Measurements from ENCODE around the gene PTCH2. TPM values are rescaled to one million over a fixed set of nuclear protein-coding genes. Genes with fewer than 3 reads are reported as not detected.
"Not testable (repeated sequence)": the region's sequence is repeated elsewhere in the genome, so short reads cannot be mapped to it uniquely, and the experiment has no call there.

The PTCH2 gene
- total RNA-seq, 2 donors from 2014 or later: 1.9 TPM

DNA sequence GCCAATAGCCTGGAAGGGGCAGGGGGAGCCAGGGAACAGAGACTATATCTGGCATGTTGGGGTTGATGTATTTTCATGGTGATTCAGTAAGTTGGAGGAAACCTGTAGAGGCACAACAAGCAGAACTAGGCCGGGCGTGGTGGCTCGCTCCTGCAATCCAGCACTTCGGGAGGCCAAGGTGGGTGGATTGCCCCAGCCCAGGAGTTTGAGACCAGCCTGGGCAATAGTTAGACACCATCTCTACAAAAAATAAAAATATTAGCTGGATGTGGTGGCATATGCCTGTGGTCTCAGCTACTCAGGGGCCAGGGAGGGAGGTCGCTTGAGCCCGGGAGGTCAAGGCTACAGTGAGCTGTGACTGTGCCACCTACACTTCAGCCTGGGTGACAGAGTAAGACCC, 10.1 kb upstream of the PTCH2 start:
- Mint-ChIP-seq H3K9me3 (no peaks in the 10 kb centered on the region), H3K4me3 (no peak overlapping the region), H3K27ac (no peak overlapping the region), H3K36me3 (peaks cover 6% of the 10 kb centered on the region), H3K4me1 (ENCODE audit: low read depth in 2 of 2) (no peaks in the 10 kb centered on the region), H3K27me3 (no peaks in the 10 kb centered on the region)
- ATAC-seq: no peak
- no peak for DNase-seq (ENCODE audit: low spot score)

DNA sequence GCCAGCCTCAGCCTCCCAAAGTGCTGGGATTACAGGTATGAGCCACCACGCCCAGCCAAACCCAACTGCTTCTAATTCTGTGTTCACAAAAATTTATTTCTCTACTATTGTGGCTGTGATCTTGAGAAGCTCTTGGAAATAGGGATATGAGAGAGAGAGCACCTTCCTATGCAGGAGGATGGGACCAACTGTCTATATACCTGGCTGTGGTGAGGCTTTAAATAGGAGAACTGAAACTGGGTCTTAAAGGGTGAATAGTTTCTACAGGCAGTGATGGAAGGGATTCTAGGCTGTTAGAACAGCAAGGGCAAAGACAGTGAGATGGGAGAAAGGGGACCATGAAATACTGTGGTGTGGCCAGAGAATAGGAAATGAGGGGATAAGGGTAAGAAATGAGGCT, 8.3 kb upstream of the PTCH2 start:
- no peaks in the 10 kb centered on the region for H3K27me3 Mint-ChIP-seq
- peaks cover 6% of the 10 kb centered on the region for H3K36me3 Mint-ChIP-seq
- H3K27ac Mint-ChIP-seq: no peak overlapping the region
- no peaks in the 10 kb centered on the region for H3K9me3 Mint-ChIP-seq
- no peak for ATAC-seq
- no peak for DNase-seq (ENCODE audit: low spot score)
- H3K4me1 Mint-ChIP-seq (ENCODE audit: low read depth in 2 of 2): no peaks in the 10 kb centered on the region
- H3K4me3 Mint-ChIP-seq: no peak overlapping the region

GRCh38 chr1:44849575-44850132, 6.6 kb upstream of the PTCH2 start:
- no peak overlapping the region for H3K4me3 Mint-ChIP-seq
- H3K27me3 Mint-ChIP-seq: no peaks in the 10 kb centered on the region
- no peaks in the 10 kb centered on the region for H3K4me1 Mint-ChIP-seq (ENCODE audit: low read depth in 2 of 2)
- no peak for ATAC-seq
- H3K27ac Mint-ChIP-seq: no peak overlapping the region
- DNase-seq (ENCODE audit: low spot score): no peak
- H3K9me3 Mint-ChIP-seq: no peaks in the 10 kb centered on the region
- peaks cover 6% of the 10 kb centered on the region for H3K36me3 Mint-ChIP-seq

- Mint-ChIP-seq H3K4me3 (no peak overlapping the region), H3K4me1 (ENCODE audit: low read depth in 2 of 2) (no peaks in the 10 kb centered on the region), H3K9me3 (no peaks in the 10 kb centered on the region), H3K27ac (no peak overlapping the region), H3K27me3 (peaks cover 0 to 3% of the 10 kb centered on the region in 2 donors), H3K36me3 (peaks cover 6% of the 10 kb centered on the region)
- ATAC-seq (no peak), DNase-seq (ENCODE audit: low spot score) (no peak)
These were observed 5.6 kb upstream of the PTCH2 start for GRCh38 chr1:44848456-44849181.

- H3K27ac Mint-ChIP-seq: no peak overlapping the region
These were observed 4.8 kb upstream of the PTCH2 start for GRCh38 chr1:44847845-44848244.

GRCh38 chr1:44846985-44847384, 3.9 kb upstream of the PTCH2 start:
- ATAC-seq (no peak), DNase-seq (ENCODE audit: low spot score) (no peak)
- Mint-ChIP-seq H3K9me3 (no peaks in the 10 kb centered on the region), H3K27me3 (peaks cover 1 to 7% of the 10 kb centered on the region in 2 donors), H3K4me1 (ENCODE audit: low read depth in 2 of 2) (peaks cover 0 to 2% of the 10 kb centered on the region in 2 donors), H3K36me3 (no peaks in the 10 kb centered on the region), H3K27ac (no peak overlapping the region), H3K4me3 (no peak overlapping the region)

More at GRCh38 chr1:44847845-44848244, 4.8 kb upstream of the PTCH2 start:
- DNase-seq (ENCODE audit: low spot score) (no peak), ATAC-seq (no peak)
- H3K4me1 Mint-ChIP-seq (ENCODE audit: low read depth in 2 of 2): no peaks in the 10 kb centered on the region
- H3K36me3 Mint-ChIP-seq: peaks cover 4% of the 10 kb centered on the region
- no peak overlapping the region for H3K4me3 Mint-ChIP-seq
- H3K9me3 Mint-ChIP-seq: no peaks in the 10 kb centered on the region
- peaks cover 0 to 3% of the 10 kb centered on the region in 2 donors for H3K27me3 Mint-ChIP-seq

DNA sequence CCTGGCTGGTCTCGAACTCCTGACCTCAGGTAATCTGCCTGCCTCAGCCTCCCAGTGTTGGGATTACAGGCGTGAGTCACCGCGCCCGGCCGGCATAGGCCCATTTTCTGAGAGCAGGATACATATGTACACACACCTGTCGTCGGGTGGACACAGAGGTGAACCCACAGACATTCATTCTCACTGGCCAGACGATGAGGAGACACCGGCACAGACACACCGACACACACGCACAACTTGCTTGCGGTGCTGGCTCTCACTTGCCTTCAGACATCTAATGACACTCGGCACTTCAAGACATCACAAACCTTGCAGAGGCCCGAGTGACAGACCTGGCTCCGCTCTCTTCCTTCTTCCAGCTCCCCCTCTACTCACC, 579 bp downstream of the PTCH2 start:
- no peak overlapping the region for H3K27ac Mint-ChIP-seq
- peaks cover 0 to 2% of the 10 kb centered on the region in 2 donors for H3K4me1 Mint-ChIP-seq (ENCODE audit: low read depth in 2 of 2)
- no peaks in the 10 kb centered on the region for H3K36me3 Mint-ChIP-seq
- no peaks in the 10 kb centered on the region for H3K9me3 Mint-ChIP-seq
- H3K4me3 Mint-ChIP-seq: no peak overlapping the region
- H3K27me3 Mint-ChIP-seq: peaks cover 12 to 17% of the 10 kb centered on the region in 2 donors
- ATAC-seq (peak; percentile 7 to 13), DNase-seq (ENCODE audit: low spot score) (no peak)

GRCh38 chr1:44839576-44839975, 3.5 kb downstream of the PTCH2 start:
- H3K4me3 Mint-ChIP-seq: no peak overlapping the region
- H3K36me3 Mint-ChIP-seq: no peaks in the 10 kb centered on the region
- H3K4me1 Mint-ChIP-seq (ENCODE audit: low read depth in 2 of 2): peaks cover 0 to 5% of the 10 kb centered on the region in 2 donors
- H3K27ac Mint-ChIP-seq: no peak overlapping the region
- DNase-seq (ENCODE audit: low spot score) (no peak), ATAC-seq (no peak)
- H3K27me3 Mint-ChIP-seq: peaks cover 12 to 17% of the 10 kb centered on the region in 2 donors
- H3K9me3 Mint-ChIP-seq: no peaks in the 10 kb centered on the region

- H3K4me1 Mint-ChIP-seq (ENCODE audit: low read depth in 2 of 2); ATAC-seq; H3K4me3 Mint-ChIP-seq; H3K27ac Mint-ChIP-seq; H3K36me3 Mint-ChIP-seq; DNase-seq (ENCODE audit: low spot score); H3K9me3 Mint-ChIP-seq: not testable (repeated sequence)
- peaks cover 12 to 14% of the 10 kb centered on the region in 2 donors for H3K27me3 Mint-ChIP-seq
These were observed 4.8 kb downstream of the PTCH2 start for GRCh38 chr1:44838294-44838693.

DNA sequence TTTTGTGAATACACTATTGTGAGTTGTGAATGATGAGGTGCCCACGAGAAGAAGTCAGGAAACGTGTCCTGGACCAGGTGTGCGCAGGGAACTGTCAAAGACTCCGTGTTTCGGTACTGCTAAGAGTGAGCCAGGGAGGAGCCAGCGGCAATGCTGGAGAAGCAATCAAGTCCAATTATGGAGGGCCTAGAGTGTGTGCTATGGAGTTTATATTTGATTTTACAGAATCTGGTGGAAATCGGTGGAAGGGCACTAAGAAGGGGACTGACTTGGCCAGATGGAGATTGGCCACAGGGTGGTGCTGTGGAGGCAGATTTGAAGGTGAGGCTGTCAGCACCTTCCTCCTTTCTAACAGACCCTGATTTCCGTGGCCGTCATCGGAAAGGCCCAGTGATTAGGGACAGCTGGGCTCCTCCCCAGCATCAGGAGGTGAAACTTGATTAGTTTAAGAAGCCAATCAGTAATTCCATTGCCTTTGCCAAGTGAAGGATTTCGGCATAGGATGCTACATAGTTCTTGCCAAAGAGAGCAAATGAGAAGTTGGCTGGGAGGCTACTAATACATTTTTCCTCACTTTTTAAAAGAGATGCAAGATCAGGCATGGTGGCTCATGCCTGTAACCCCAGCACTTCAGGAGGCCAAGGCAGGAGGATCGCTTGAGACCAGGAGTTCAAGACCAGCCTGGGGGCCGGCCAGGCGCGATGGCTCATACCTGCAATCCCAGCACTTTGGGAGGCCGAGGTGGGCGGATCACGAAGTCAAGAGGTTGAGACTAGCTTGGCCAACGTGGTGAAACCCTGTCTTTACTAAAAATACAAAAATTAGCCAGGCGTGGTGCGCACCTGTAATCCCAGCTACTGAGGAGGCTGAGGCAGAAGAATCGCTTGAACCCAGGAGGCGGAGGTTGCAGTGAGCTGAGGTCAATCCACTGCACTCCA, 7.0 kb downstream of the PTCH2 start:
- H3K9me3 Mint-ChIP-seq: no peaks in the 10 kb centered on the region
- H3K4me3 Mint-ChIP-seq: no peak overlapping the region
- peaks cover 0 to 3% of the 10 kb centered on the region in 2 donors for H3K4me1 Mint-ChIP-seq (ENCODE audit: low read depth in 2 of 2)
- H3K27me3 Mint-ChIP-seq: peaks cover under 1 to 3% of the 10 kb centered on the region in 2 donors
- H3K27ac Mint-ChIP-seq: peak overlapping the region in 1 of 2 donors; percentile 56
- H3K36me3 Mint-ChIP-seq: no peaks in the 10 kb centered on the region
- DNase-seq (ENCODE audit: low spot score): peak; percentile 83
- peak; percentile 87 for ATAC-seq

- Mint-ChIP-seq H3K27me3 (peaks cover 0 to under 1% of the 10 kb centered on the region in 2 donors), H3K36me3 (no peaks in the 10 kb centered on the region), H3K4me1 (ENCODE audit: low read depth in 2 of 2) (peaks cover 0 to 3% of the 10 kb centered on the region in 2 donors), H3K27ac (no peak overlapping the region), H3K9me3 (no peaks in the 10 kb centered on the region), H3K4me3 (no peak overlapping the region)
- DNase-seq (ENCODE audit: low spot score) (no peak), ATAC-seq (no peak)
These were observed 8.7 kb downstream of the PTCH2 start for GRCh38 chr1:44834328-44834727.

DNA sequence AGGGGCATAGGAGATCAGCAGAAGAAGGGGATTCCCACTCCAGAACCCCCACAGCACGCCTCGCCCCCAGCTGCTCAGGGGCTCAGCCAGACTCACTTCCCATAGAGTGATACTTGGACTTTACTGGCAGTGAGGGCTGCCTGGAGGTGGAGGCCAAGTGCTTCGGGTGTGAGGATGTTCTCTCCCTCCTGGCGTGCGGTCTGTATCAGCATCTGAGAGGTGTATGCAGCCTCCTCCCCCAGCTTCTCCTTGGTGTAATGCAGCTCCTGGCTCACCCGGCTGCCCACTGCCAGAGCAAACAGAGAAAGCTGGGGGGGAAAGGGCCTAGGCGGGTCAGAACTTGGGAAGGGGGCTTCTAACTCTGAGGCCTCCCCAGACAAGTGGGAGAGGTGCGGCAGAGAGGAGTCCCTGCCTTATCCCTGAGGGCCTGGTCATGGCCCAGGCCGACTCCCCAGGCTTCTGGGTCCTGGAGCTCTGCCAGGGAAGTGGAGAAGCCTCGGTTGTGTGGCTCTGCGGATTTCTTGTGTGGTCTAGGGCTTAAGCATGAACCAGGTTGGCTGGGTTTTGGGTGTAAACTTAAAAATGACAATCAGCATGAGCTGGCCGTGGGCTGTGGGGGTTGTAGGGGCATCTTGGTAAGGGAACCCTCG, 10.9 kb downstream of the PTCH2 start:
- H3K27ac Mint-ChIP-seq: peak overlapping the region in 1 of 2 donors; percentile 18
- H3K9me3 Mint-ChIP-seq: no peaks in the 10 kb centered on the region
- no peaks in the 10 kb centered on the region for H3K27me3 Mint-ChIP-seq
- no peaks in the 10 kb centered on the region for H3K36me3 Mint-ChIP-seq
- no peak overlapping the region for H3K4me3 Mint-ChIP-seq
- H3K4me1 Mint-ChIP-seq (ENCODE audit: low read depth in 2 of 2): peaks cover 0 to 3% of the 10 kb centered on the region in 2 donors
- no peak for ATAC-seq
- DNase-seq (ENCODE audit: low spot score): no peak

- Mint-ChIP-seq H3K27ac (no peak overlapping the region), H3K4me1 (ENCODE audit: low read depth in 2 of 2) (peaks cover 0 to 3% of the 10 kb centered on the region in 2 donors), H3K27me3 (no peaks in the 10 kb centered on the region), H3K36me3 (no peaks in the 10 kb centered on the region), H3K4me3 (no peak overlapping the region), H3K9me3 (no peaks in the 10 kb centered on the region)
- DNase-seq (ENCODE audit: low spot score) (no peak), ATAC-seq (no peak)
These were observed 11.5 kb downstream of the PTCH2 start for GRCh38 chr1:44831516-44831915.
